Amniotic stem cell (primary cell): Measurements from ENCODE around the gene BPGM.
A peak's percentile ranks its signal among the peaks of the same experiment; 100 is the strongest.

Source experiments
- DNase-seq: peaks from one replicate; lab custom pipeline; 2025; lab: John Stamatoyannopoulos, UW

The BPGM gene

DNA sequence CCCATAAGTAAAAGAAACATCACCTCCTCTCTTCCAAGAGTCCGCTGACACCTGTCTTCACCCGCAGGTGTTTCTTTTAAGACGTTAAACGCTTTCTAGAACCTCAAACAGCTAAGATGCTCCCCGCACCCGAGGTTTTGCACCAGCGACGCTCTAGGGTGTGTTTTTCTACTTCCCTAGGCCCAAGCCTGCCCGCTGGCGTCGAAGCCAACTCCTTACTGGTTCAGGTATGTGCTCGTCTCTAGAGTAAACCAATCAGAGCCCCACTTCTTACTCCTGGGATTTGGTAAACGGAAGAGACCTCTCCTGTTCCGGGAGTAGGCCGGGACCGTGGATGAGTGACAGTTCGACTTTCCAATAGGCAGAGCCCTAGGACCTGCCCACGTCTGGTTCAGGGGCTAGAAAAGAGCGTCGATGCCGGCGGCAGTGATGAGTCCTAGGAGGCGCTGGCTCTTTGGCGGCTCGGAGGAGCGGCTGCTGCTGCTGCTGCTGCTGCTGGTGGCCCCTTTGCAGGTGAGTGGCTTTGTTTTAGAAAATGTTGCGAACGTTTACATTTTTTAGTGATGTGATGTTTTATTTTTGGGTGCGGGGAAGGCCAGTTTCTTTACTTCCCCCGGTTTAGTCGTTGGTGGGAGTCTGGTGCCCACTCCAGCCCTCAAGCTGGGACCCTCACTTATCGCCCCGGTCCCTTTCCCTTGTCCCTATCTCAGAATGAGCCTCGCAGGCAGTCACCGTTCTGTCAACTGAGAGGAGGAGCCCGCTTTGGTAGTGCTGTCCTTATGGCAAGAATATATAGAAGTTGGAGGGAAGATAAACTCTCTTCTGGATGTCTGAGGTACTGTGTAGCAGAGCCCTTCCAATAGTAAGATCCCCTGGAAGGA, at the start of gene BPGM:
BPGM (plus strand) TSS at position 429 of the 881 bp plus-strand sequence. CDS start 14,655 bp downstream, outside the sequence.
- DNase-seq, result peak; percentile 99

- no peak for DNase-seq
Observed at GRCh38 chr7:134599371-134599770, 47.3 kb upstream of the BPGM start.

DNA sequence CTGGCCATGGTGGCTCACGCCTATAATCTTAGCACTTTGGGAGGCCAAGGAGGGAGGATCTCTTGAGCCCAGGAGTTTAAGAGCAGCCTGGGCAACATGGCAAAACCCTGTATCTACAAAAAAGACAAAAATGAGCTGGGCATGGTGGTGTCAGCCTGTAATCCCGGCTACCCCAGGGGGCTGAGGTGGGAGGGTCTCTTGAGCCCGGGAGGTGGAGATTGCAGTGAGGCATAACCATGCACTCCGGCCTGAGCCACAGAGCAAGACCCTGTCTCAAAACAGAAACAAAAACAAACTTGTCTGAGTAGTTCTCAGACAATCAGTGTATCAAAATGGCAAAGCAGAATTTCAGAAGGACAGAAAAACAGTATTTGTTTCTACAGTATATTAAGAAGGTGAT, 45.2 kb upstream of the BPGM start:
- no peak for DNase-seq

GRCh38 chr7:134602881-134603451, 43.7 kb upstream of the BPGM start:
- DNase-seq, result no peak

GRCh38 chr7:134605978-134606923, 40.4 kb upstream of the BPGM start:
- DNase-seq, result peak; percentile 47

GRCh38 chr7:134611611-134612151, 35.0 kb upstream of the BPGM start:
- no peak for DNase-seq

DNA sequence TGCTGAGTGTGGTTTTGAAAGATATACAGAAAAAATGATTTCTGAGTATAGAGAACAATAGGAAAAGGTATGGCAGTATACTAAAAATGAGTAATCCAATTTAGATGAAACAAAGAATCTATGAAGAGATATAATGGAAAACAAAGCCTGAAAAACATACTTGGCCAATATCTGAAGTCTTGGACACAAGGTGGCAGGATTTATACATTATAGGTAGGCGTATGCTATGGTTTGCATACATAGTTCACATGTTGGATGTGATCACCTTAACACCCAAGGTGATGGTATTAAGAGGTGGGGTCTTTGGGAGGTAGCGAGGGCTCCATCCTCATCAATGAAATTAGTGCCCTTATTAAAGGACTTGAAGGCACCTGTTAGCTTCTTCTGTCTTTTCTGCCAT, 34.5 kb upstream of the BPGM start:
- no peak for DNase-seq

DNA sequence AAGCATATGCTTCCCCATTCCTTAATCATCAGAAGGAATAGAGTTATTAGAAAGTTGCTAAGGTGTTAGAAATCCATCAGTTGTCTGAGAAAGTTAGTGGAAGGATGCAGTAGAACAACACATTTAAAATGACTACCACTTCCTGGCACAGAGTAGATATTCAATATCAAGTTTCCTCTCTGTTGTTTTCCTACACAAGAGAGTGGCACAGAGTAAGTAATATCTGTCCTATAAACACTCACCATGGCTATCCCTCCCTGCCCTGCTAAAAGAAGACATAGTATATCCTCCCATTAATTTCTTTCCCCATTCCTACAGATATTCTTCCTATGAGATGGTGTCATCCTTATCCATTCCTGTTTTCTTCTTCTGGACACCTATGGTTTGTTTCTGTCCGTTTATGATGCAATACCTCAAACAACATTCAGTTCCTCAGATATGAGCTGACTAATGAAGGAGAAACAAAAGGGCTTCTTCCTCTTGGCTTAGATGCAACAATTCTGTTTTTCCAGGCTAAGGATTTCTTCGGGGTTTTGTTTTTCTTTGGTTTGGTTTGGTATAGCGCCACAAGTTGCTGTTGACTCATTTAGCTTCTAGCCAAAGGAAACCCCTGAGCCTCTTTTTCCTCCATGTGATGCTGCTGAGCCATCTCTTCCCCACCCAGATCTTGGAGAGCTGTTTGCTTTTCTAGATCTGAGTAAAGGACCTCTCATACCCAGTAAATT, 32.9 kb upstream of the BPGM start:
- peak; percentile 90 for DNase-seq

DNA sequence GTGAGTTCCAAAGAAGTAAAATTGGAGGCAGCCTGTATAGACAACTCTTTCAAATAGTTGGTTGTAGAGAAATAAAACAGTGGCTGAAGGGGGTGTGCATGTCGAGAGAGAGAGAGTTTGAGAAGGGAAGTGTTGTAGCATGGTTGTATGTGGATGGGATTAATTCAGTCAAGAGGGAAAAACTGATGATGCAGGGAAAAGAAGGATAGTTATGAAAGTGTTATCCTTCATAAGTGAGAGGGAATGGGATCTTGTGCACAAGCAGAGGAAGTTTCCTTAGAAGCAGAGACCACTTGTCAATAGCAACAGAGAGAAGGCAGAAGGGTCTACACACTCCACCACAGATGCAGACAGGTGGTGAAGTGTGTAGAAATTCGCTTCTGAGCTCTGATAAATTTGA, 30.0 kb upstream of the BPGM start:
- no peak for DNase-seq

GRCh38 chr7:134618756-134619530, 27.7 kb upstream of the BPGM start:
- DNase-seq, result no peak

- peak; percentile 86 for DNase-seq
Observed at GRCh38 chr7:134619627-134620331, 26.9 kb upstream of the BPGM start.

- DNase-seq, result no peak
Observed at GRCh38 chr7:134622303-134622995, 24.2 kb upstream of the BPGM start.

GRCh38 chr7:134623193-134623592, 23.5 kb upstream of the BPGM start:
- no peak for DNase-seq

- peak; percentile 38 for DNase-seq
Observed at GRCh38 chr7:134625550-134625949, 21.1 kb upstream of the BPGM start.

- no peak for DNase-seq
Observed at GRCh38 chr7:134627109-134627774, 19.4 kb upstream of the BPGM start.

- no peak for DNase-seq
Observed at GRCh38 chr7:134627775-134628153, 18.9 kb upstream of the BPGM start.

GRCh38 chr7:134629445-134629844, 17.2 kb upstream of the BPGM start:
- DNase-seq, result no peak

GRCh38 chr7:134630237-134630636, 16.4 kb upstream of the BPGM start:
- no peak for DNase-seq

DNA sequence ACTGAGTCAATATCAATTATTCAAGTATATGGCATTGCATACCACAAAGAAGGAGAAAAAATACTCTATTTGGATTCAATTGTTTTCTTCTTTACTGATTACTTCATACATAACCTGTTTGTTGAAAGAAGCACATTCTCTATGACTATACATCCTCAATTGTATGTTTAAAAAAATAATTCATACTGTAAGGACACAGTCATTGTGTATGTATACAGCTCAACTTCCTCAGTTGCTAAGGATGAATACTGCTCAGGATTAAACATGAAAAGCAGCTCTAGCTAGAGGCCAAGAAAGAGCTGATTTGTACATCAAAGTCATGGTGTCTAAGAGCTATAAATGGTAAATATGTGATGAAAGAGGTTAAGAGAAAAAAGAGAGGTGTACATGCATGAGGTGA, 15.8 kb upstream of the BPGM start:
- DNase-seq, result no peak
